GM12878 (cell line): ENCODE measurements around the gene ERC2. TPM values are rescaled to one million over a fixed set of nuclear protein-coding genes. Genes with fewer than 3 reads are reported as not detected.

ENCODE experiments used
- ATAC-seq: fragments of 200-7000 bp; cut with Tn5 transposase; 3 replicates; pipeline ENCODE4 v1.9.1; 2020; ENCODE audit warnings: mild to moderate bottlenecking, moderate library complexity
- BruUV-seq: library from RNA; stranded (reverse); fragments of 400-500 nt; replicated peaks from 2 replicates; lab custom pipeline; 2021; lab: Mats Ljungman, UMichigan
- CTCF ChIA-PET: fragments of 300-600 bp; sonication (Branson Sonifier 250); formaldehyde crosslinking; extraction: SDS; loops from one replicate; lab custom pipeline; 2021; ENCODE audit warnings: inconsistent platforms; lab: Yijun Ruan, JAX
- POLR2A ChIA-PET: fragments of 350-600 bp; formaldehyde crosslinking; extraction: SDS; loops from one replicate; lab custom pipeline; 2021; ENCODE audit warnings: inconsistent platforms; lab: Charles Lee
- RAD21 ChIA-PET: fragments of 300-600 bp; sonication (Branson Sonifier 250); formaldehyde crosslinking; loops from one replicate; lab custom pipeline; 2023; ENCODE audit warnings: antibody characterized with exemption; ENCODE audit not compliant: unreplicated experiment; lab: Charles Lee
- SMC1A ChIA-PET: fragments of 300-600 bp; sonication (Branson Sonifier 250); formaldehyde crosslinking; loops from one replicate; lab custom pipeline; 2023; ENCODE audit not compliant: unreplicated experiment, uncharacterized antibody; lab: Charles Lee
- DNase-seq: peaks from one replicate; pipeline ENCODE4 v3.0.0-alpha.2; 2011; ENCODE audit warnings: low read depth, low spot score
- FAIRE-seq: peaks from 3 replicates; lab custom pipeline; 2011; peaks lifted over from hg19 to GRCh38; lab: Jason Lieb, UNC
- H2AFZ ChIP-seq: 2 replicates; pipeline ENCODE4 v1.6.0; 2011; ENCODE audit warnings: low read depth, low read length, control low read depth; ENCODE audit not compliant: control insufficient read depth
- H3K27ac ChIP-seq: 2 replicates; pipeline ENCODE4 v1.5.1; 2011; ENCODE audit warnings: control low read depth; ENCODE audit not compliant: control insufficient read depth, insufficient read depth
- H3K27me3 ChIP-seq, 2 experiments: replicated peaks in 1 of 2; 2 replicates each; pipeline versions ENCODE4 v1.6.0 to v1.6.1; 2011; ENCODE audit warnings: low read length in 1 of 2; ENCODE audit not compliant: control insufficient read depth in 2 of 2, insufficient read depth in 2 of 2
- H3K36me3 ChIP-seq, 2 experiments: 2 replicates each; pipeline ENCODE4 v1.5.1; 2011; ENCODE audit warnings: low read length in 1 of 2; ENCODE audit not compliant: control insufficient read depth in 2 of 2, insufficient read depth in 2 of 2
- H3K4me1 ChIP-seq: 2 replicates; pipeline ENCODE4 v1.6.1; 2011; ENCODE audit warnings: mild to moderate bottlenecking, low read length, moderate library complexity, mixed read lengths; ENCODE audit not compliant: control insufficient read depth, insufficient read depth
- H3K4me2 ChIP-seq: 2 replicates; pipeline ENCODE4 v1.6.0; 2011; ENCODE audit warnings: control low read depth; ENCODE audit not compliant: control insufficient read depth, insufficient read depth
- H3K4me3 ChIP-seq: fragments of 200-600 bp; sonication (generic); 2 replicates; pipeline ENCODE4 v1.5.1; 2016
- H3K79me2 ChIP-seq: 2 replicates; pipeline ENCODE4 v1.6.0; 2011; ENCODE audit warnings: low read length; ENCODE audit not compliant: control insufficient read depth, insufficient read depth
- H3K9ac ChIP-seq: 2 replicates; pipeline ENCODE4 v1.8.0; 2011; ENCODE audit warnings: low read length, control low read depth, mixed read lengths; ENCODE audit not compliant: control insufficient read depth, insufficient read depth
- H3K9me3 ChIP-seq: replicated peaks from 3 replicates; pipeline ENCODE4 v1.5.1; 2011; ENCODE audit warnings: mild to moderate bottlenecking, low read length; ENCODE audit not compliant: control insufficient read depth, insufficient read depth
- H4K20me1 ChIP-seq: 2 replicates; pipeline ENCODE4 v1.6.0; 2011; ENCODE audit not compliant: control insufficient read depth, insufficient read depth
- CHD4 ChIP-seq: fragments of 200-600 bp; sonication (generic); IDR thresholded peaks from 2 replicates; pipeline ENCODE4 v1.6.1; 2016; ENCODE audit warnings: mild to moderate bottlenecking
- HCFC1 ChIP-seq: fragments of 150-350 bp; IDR thresholded peaks from 2 replicates; pipeline ENCODE4 v1.6.1; 2014; ENCODE audit warnings: low read length
- JUNB ChIP-seq: IDR thresholded peaks from 2 replicates; pipeline ENCODE4 v1.6.1; 2016; ENCODE audit warnings: antibody characterized with exemption, mild to moderate bottlenecking
- MEF2B ChIP-seq: fragments of 450-650 bp; IDR thresholded peaks from 2 replicates; pipeline ENCODE4 v1.6.1; 2018; ENCODE audit warnings: mild to moderate bottlenecking, moderate library complexity; ENCODE audit not compliant: partially characterized antibody, poor library complexity, severe bottlenecking
- MTA2 ChIP-seq: fragments of 450-650 bp; IDR thresholded peaks from 2 replicates; pipeline ENCODE4 v1.6.1; 2016; ENCODE audit warnings: low read depth, mild to moderate bottlenecking, moderate library complexity
- POLR2A ChIP-seq: IDR thresholded peaks from 2 replicates; pipeline ENCODE4 v1.6.1; 2011; ENCODE audit warnings: low read depth, mild to moderate bottlenecking, low read length
- RFX5 ChIP-seq: IDR thresholded peaks from 2 replicates; pipeline ENCODE4 v1.6.1; 2011; ENCODE audit warnings: low read depth, low read length, improper control_type of control experiment
- SRF ChIP-seq, 2 experiments: IDR thresholded peaks; 2 replicates each; pipeline ENCODE4 v1.6.1; 2011; ENCODE audit warnings: low read depth in 2 of 2, low read length in 2 of 2, mild to moderate bottlenecking in 1 of 2, moderate library complexity in 1 of 2
- ZBED1 ChIP-seq: IDR thresholded peaks from 2 replicates; pipeline ENCODE4 v1.6.1; 2016; ENCODE audit warnings: borderline replicate concordance
- WGBS: methylation state at CpG from one replicate; pipeline ENCODE4 v1.1.6; 2016; ENCODE audit warnings: low lambda C conversion rate; ENCODE audit not compliant: insufficient replicate concordance, insufficient coverage; ENCODE audit errors: missing lambda C conversion rate; 5-methylcytosine and 5-hydroxymethylcytosine counted together
- in situ Hi-C: fragments of 300-500 bp; cut with MboI; formaldehyde crosslinking; loops from 9 replicates; pipeline ENCODE4 v1.14.3; 2018; ENCODE audit warnings: mixed read lengths
- intact Hi-C: fragments of 100-400 bp; cut with micrococcal nuclease; formaldehyde crosslinking; loops from one replicate; pipeline ENCODE4 v1.14.2; 2022; ENCODE audit not compliant: unreplicated experiment
- polyA plus RNA-seq, 11 experiments: library from polyadenylated mRNA; depleted of rRNA in 4 of 11; unstranded in 6 of 11; stranded (reverse) in 5 of 11; fragments of >200 nt; fragmentation: Nextera tagmentation in 4 of 11; fragmentation: Illumina TruSeq in 1 of 11; extraction: Ambion mirVana in 4 of 11; extraction: Trizol in 1 of 11; gene quantifications; 1 replicate in 1 of 11; 2 replicates in 10 of 11; pipeline versions ENCODE4 v1.2.1 to v1.2.3, GENCODE V29; 2011 to 2016; ENCODE audit warnings: inconsistent platforms in 2 of 11, missing spikeins in 2 of 11, low read depth in 1 of 11
- total RNA-seq, 4 experiments: library from RNA; depleted of rRNA in 3 of 4; stranded (reverse); fragments of >200 nt in 3 of 4; fragmentation: Illumina TruSeq in 1 of 4; extraction: Trizol in 1 of 4; gene quantifications; 2 replicates each; pipeline versions ENCODE4 v1.2.1 to v1.2.3, GENCODE V29; 2013 to 2021
- TF ChIP-seq, protein P1 (sequence below): fragments of 150-350 bp; IDR thresholded peaks from 2 replicates; pipeline ENCODE4 v1.6.1; 2016; ENCODE audit warnings: low read depth, low read length
- TF ChIP-seq, protein P2 (sequence below): IDR thresholded peaks from 2 replicates; pipeline ENCODE4 v1.6.1; 2012; ENCODE audit warnings: mild to moderate bottlenecking, low read depth, low read length

ERC2 gene
- total and polyA plus RNA-seq, 10 of the 15 experiments (the other 5 are each of a cell fraction or from before 2014, with no cell fraction given) = 0.06 to 1.4 (median 0.12) TPM; not detected in 3

- POLR2A ChIA-PET = no interaction called here
Measured at GRCh38 chr3:55884491-55885285, 583.6 kb downstream of the ERC2 start.

More at GRCh38 chr3:55884491-55885285, 583.6 kb downstream of the ERC2 start:
- SMC1A ChIA-PET = no interaction called here
- Histone ChIP-seq H3K4me1 (no peaks in the 10 kb centered on the region), H2AFZ (no peak overlapping the region), H3K36me3 (no peaks in the 10 kb centered on the region), H3K9me3 (no peaks in the 10 kb centered on the region), H3K4me3 (no peak overlapping the region), H3K4me2 (no peak overlapping the region), H4K20me1 (no peaks in the 10 kb centered on the region), H3K27ac (no peak overlapping the region), H3K79me2 (no peaks in the 10 kb centered on the region), H3K9ac (no peak overlapping the region), H3K27me3 (peaks cover 0 to 2% of the 10 kb centered on the region in 2 experiments; a peak in 2 of 4 replicates)
- CTCF ChIA-PET = no interaction called here
- intact Hi-C loops (no loop called here), in situ Hi-C loops (no loop called here)
- 0% methylated on average over 2 of the region's 2 CpGs for WGBS
- DNase-seq (no peak), FAIRE-seq (no peak), ATAC-seq (no peak)
- no TSS peak for BruUV-seq
- RAD21 ChIA-PET = no interaction called here
- TF ChIP-seq RFX5 (no peak), ZBED1 (no peak), MTA2 (no peak), MEF2B (no peak), SRF (IDR thresholded peaks at IDR 0.05; ENCODE audit: low read depth in 2 of 2, low read length in 2 of 2) (no peak), CHD4 (no peak), HCFC1 (no peak), JUNB (no peak), POLR2A (no peak)
- TF ChIP-seq, protein P1, sequence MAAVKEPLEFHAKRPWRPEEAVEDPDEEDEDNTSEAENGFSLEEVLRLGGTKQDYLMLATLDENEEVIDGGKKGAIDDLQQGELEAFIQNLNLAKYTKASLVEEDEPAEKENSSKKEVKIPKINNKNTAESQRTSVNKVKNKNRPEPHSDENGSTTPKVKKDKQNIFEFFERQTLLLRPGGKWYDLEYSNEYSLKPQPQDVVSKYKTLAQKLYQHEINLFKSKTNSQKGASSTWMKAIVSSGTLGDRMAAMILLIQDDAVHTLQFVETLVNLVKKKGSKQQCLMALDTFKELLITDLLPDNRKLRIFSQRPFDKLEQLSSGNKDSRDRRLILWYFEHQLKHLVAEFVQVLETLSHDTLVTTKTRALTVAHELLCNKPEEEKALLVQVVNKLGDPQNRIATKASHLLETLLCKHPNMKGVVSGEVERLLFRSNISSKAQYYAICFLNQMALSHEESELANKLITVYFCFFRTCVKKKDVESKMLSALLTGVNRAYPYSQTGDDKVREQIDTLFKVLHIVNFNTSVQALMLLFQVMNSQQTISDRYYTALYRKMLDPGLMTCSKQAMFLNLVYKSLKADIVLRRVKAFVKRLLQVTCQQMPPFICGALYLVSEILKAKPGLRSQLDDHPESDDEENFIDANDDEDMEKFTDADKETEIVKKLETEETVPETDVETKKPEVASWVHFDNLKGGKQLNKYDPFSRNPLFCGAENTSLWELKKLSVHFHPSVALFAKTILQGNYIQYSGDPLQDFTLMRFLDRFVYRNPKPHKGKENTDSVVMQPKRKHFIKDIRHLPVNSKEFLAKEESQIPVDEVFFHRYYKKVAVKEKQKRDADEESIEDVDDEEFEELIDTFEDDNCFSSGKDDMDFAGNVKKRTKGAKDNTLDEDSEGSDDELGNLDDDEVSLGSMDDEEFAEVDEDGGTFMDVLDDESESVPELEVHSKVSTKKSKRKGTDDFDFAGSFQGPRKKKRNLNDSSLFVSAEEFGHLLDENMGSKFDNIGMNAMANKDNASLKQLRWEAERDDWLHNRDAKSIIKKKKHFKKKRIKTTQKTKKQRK = no peak
- TF ChIP-seq, protein P2, sequence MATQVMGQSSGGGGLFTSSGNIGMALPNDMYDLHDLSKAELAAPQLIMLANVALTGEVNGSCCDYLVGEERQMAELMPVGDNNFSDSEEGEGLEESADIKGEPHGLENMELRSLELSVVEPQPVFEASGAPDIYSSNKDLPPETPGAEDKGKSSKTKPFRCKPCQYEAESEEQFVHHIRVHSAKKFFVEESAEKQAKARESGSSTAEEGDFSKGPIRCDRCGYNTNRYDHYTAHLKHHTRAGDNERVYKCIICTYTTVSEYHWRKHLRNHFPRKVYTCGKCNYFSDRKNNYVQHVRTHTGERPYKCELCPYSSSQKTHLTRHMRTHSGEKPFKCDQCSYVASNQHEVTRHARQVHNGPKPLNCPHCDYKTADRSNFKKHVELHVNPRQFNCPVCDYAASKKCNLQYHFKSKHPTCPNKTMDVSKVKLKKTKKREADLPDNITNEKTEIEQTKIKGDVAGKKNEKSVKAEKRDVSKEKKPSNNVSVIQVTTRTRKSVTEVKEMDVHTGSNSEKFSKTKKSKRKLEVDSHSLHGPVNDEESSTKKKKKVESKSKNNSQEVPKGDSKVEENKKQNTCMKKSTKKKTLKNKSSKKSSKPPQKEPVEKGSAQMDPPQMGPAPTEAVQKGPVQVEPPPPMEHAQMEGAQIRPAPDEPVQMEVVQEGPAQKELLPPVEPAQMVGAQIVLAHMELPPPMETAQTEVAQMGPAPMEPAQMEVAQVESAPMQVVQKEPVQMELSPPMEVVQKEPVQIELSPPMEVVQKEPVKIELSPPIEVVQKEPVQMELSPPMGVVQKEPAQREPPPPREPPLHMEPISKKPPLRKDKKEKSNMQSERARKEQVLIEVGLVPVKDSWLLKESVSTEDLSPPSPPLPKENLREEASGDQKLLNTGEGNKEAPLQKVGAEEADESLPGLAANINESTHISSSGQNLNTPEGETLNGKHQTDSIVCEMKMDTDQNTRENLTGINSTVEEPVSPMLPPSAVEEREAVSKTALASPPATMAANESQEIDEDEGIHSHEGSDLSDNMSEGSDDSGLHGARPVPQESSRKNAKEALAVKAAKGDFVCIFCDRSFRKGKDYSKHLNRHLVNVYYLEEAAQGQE = no peak
